ENCODE results near the gene POLA2. TPM values are rescaled to one million over a fixed set of nuclear protein-coding genes. Genes with fewer than 3 reads are reported as not detected.

POLA2 gene
- total and polyA plus RNA-seq, 11 donors = 3.2 to 9.0 (median 4.3) TPM

DNA sequence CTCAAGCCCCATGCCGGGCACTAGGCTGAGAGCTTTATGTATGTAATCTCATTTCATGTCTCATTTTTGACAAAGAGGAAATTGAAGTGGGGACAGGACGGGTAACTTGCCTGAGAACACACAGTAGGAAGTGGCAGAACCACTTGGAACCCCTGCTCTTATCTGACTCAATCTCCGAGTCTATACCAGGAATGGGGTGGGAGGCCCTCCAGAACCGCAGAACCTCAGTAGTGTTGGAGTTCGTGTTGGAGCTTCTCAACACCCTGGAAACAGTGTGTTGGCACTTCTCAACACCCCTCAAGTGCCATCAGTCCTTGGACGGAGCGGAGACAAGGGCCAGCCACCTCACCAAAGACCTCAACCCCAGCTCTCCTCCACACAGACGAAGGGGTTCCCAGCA lies 38.8 kb upstream of the POLA2 start:
- H3K4me3 ChIP-seq = no peak overlapping the region
- peaks cover 0 to 6% (median 0%) of the 10 kb centered on the region in 9 donors for H3K27me3 ChIP-seq
- TF ChIP-seq, protein P1, sequence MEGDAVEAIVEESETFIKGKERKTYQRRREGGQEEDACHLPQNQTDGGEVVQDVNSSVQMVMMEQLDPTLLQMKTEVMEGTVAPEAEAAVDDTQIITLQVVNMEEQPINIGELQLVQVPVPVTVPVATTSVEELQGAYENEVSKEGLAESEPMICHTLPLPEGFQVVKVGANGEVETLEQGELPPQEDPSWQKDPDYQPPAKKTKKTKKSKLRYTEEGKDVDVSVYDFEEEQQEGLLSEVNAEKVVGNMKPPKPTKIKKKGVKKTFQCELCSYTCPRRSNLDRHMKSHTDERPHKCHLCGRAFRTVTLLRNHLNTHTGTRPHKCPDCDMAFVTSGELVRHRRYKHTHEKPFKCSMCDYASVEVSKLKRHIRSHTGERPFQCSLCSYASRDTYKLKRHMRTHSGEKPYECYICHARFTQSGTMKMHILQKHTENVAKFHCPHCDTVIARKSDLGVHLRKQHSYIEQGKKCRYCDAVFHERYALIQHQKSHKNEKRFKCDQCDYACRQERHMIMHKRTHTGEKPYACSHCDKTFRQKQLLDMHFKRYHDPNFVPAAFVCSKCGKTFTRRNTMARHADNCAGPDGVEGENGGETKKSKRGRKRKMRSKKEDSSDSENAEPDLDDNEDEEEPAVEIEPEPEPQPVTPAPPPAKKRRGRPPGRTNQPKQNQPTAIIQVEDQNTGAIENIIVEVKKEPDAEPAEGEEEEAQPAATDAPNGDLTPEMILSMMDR (IDR thresholded peaks at IDR 0.05) = no peak
- no peak for TF ChIP-seq POLR2A (IDR thresholded peaks at IDR 0.05)
- H3K27ac ChIP-seq = no peak overlapping the region
- 81 to 88% (median 84%) methylated on average over 8 of the region's 8 CpGs for WGBS, 4 donors
- no peak for DNase-seq
- H3K36me3 ChIP-seq = no peaks in the 10 kb centered on the region
- H3K9me3 ChIP-seq = no peaks in the 10 kb centered on the region
- no peak for ATAC-seq
- peaks cover 0 to 32% (median 13%) of the 10 kb centered on the region in 12 donors for H3K4me1 ChIP-seq
- intact Hi-C loops (cut with DNase I) = no loop called here

GRCh38 chr11:65224930-65225278 lies 36.9 kb upstream of the POLA2 start:
- peak overlapping the region in 6 of 12 donors; percentile 17 to 66 (median 48) for H3K27ac ChIP-seq
- DNase-seq = peak in 2 of 5 donors; percentile 35 to 46
- 45 to 77% (median 62%) methylated on average over 5 of the region's 5 CpGs for WGBS, 4 donors
- no peaks in the 10 kb centered on the region for H3K9me3 ChIP-seq
- H3K4me1 ChIP-seq = peaks cover 0 to 28% (median 13%) of the 10 kb centered on the region in 12 donors
- intact Hi-C loops (cut with DNase I) = no loop called here
- H3K4me3 ChIP-seq = peak overlapping the region in 3 of 12 donors; percentile 54 to 62 (median 62)
- no peak for TF ChIP-seq POLR2A (IDR thresholded peaks at IDR 0.05)
- TF ChIP-seq, protein P1 (IDR thresholded peaks at IDR 0.05) = no peak
- H3K27me3 ChIP-seq = peaks cover 0 to 6% (median 0%) of the 10 kb centered on the region in 9 donors
- ATAC-seq = peak in 3 of 4 donors; percentile 64 to 76 (median 68)
- H3K36me3 ChIP-seq = no peaks in the 10 kb centered on the region

GRCh38 chr11:65225279-65226102 lies 36.3 kb upstream of the POLA2 start:
- no peak for TF ChIP-seq POLR2A (IDR thresholded peaks at IDR 0.05)
- TF ChIP-seq, protein P1 (IDR thresholded peaks at IDR 0.05) = peak in 10 of 12 donors; percentile 27 to 59 (median 47)
- peak; percentile 48 to 81 (median 67) for DNase-seq
- Histone ChIP-seq H3K27ac (peak overlapping the region in 6 of 12 donors; percentile 17 to 66 (median 48)), H3K4me3 (peak overlapping the region; percentile 3 to 62 (median 51)), H3K36me3 (no peaks in the 10 kb centered on the region), H3K4me1 (peaks cover 0 to 28% (median 13%) of the 10 kb centered on the region in 12 donors), H3K27me3 (peaks cover 0 to 6% (median 0%) of the 10 kb centered on the region in 9 donors), H3K9me3 (peaks cover 0 to 5% (median 0%) of the 10 kb centered on the region in 12 donors)
- intact Hi-C loops (cut with DNase I) = no loop called here
- 8 to 21% (median 14%) methylated on average over 22 to 42 of the region's 42 CpGs for WGBS, 4 donors
- ATAC-seq = peak; percentile 50 to 87 (median 80)

GRCh38 chr11:65226103-65226442 lies 35.7 kb upstream of the POLA2 start:
- ATAC-seq = no peak
- no peaks in the 10 kb centered on the region for H3K36me3 ChIP-seq
- peaks cover 0 to 5% (median 0%) of the 10 kb centered on the region in 12 donors for H3K9me3 ChIP-seq
- DNase-seq = no peak
- H3K27me3 ChIP-seq = peaks cover 0 to 6% (median 0%) of the 10 kb centered on the region in 9 donors
- H3K4me3 ChIP-seq = peak overlapping the region; percentile 3 to 62 (median 51)
- no peak for TF ChIP-seq POLR2A (IDR thresholded peaks at IDR 0.05)
- TF ChIP-seq, protein P1 (IDR thresholded peaks at IDR 0.05) = no peak
- 56 to 64% (median 63%) methylated on average over 7 of the region's 7 CpGs for WGBS, 4 donors
- peak overlapping the region in 6 of 12 donors; percentile 17 to 66 (median 48) for H3K27ac ChIP-seq
- peaks cover 0 to 28% (median 13%) of the 10 kb centered on the region in 12 donors for H3K4me1 ChIP-seq
- intact Hi-C loops (cut with DNase I) = no loop called here

All from heart left ventricle (tissue), 16 donors.